ENCODE results near the gene GOLGA6L7. TPM values are rescaled to one million over a fixed set of nuclear protein-coding genes. Genes with fewer than 3 reads are reported as not detected.

Gene GOLGA6L7
- polyA plus RNA-seq, 2 of the 4 experiments (the other 2 are of a cell fraction) = not detected

DNA sequence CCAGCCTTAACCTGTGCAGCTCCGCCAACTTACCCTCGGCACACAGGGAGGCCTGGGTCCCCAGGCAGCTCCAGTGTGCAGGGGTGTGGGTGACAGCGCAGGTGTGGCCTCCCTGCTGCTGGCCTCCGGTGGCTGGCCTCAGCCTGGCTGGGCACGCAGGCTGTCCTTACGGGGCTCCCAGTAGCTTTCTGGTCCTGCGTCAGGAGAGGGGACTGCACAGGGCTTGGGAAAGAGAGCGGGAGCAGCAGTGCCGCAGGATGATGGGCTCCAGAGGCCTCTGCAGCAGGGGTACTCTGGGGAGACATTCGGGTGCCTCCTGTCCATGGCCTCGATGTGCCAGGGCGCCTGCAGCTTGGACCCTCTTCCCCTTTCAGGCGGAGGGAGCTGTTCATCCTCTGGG, 46.7 kb upstream of the GOLGA6L7 start:
- no peak for FAIRE-seq
- POLR2A ChIA-PET = no interaction called here
- H3K4me2 ChIP-seq = no peak overlapping the region
- CTCF ChIA-PET = no interaction called here
- no peaks in the 10 kb centered on the region for H3K9me3 ChIP-seq
- H3K4me3 ChIP-seq = no peak overlapping the region
- no peak overlapping the region for H3K27ac ChIP-seq
- WGBS (ENCODE audit: missing lambda C conversion rate) = 93% methylated on average over 11 of the region's 13 CpGs
- no peak for ATAC-seq
- peaks cover 16% of the 10 kb centered on the region for H3K4me1 ChIP-seq
- no peak for DNase-seq (ENCODE audit: low read depth in 1 of 2, low spot score in 1 of 2)
- TF ChIP-seq SMC3 (IDR thresholded peaks at IDR 0.05) (no peak), HEYL (CRISPR knock-in tag; IDR thresholded peaks at IDR 0.05) (no peak), JUNB (IDR thresholded peaks at IDR 0.05) (no peak), FOSB (CRISPR knock-in tag; IDR thresholded peaks at IDR 0.05) (no peak), KDM5A (IDR thresholded peaks at IDR 0.05) (no peak), MAZ (IDR thresholded peaks at IDR 0.05; ENCODE audit: borderline replicate concordance, low read depth, low read length) (no peak), FOXS1 (CRISPR knock-in tag; IDR thresholded peaks at IDR 0.05) (no peak), EP300 (IDR thresholded peaks at IDR 0.05) (no peak), RFX5 (IDR thresholded peaks at IDR 0.05) (no peak), ZNF302 (CRISPR knock-in tag; IDR thresholded peaks at IDR 0.05) (no peak), NPAS2 (CRISPR knock-in tag; IDR thresholded peaks at IDR 0.05; ENCODE audit: borderline replicate concordance) (no peak)
- TF ChIP-seq, protein P1, sequence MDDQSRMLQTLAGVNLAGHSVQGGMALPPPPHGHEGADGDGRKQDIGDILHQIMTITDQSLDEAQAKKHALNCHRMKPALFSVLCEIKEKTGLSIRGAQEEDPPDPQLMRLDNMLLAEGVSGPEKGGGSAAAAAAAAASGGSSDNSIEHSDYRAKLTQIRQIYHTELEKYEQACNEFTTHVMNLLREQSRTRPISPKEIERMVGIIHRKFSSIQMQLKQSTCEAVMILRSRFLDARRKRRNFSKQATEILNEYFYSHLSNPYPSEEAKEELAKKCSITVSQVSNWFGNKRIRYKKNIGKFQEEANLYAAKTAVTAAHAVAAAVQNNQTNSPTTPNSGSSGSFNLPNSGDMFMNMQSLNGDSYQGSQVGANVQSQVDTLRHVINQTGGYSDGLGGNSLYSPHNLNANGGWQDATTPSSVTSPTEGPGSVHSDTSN (IDR thresholded peaks at IDR 0.05) = no peak
- TF ChIP-seq, protein P2, sequence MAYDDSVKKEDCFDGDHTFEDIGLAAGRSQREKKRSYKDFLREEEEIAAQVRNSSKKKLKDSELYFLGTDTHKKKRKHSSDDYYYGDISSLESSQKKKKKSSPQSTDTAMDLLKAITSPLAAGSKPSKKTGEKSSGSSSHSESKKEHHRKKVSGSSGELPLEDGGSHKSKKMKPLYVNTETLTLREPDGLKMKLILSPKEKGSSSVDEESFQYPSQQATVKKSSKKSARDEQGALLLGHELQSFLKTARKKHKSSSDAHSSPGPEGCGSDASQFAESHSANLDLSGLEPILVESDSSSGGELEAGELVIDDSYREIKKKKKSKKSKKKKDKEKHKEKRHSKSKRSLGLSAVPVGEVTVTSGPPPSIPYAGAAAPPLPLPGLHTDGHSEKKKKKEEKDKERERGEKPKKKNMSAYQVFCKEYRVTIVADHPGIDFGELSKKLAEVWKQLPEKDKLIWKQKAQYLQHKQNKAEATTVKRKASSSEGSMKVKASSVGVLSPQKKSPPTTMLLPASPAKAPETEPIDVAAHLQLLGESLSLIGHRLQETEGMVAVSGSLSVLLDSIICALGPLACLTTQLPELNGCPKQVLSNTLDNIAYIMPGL (CRISPR knock-in tag; IDR thresholded peaks at IDR 0.05; ENCODE audit: borderline replicate concordance) = no peak

DNA sequence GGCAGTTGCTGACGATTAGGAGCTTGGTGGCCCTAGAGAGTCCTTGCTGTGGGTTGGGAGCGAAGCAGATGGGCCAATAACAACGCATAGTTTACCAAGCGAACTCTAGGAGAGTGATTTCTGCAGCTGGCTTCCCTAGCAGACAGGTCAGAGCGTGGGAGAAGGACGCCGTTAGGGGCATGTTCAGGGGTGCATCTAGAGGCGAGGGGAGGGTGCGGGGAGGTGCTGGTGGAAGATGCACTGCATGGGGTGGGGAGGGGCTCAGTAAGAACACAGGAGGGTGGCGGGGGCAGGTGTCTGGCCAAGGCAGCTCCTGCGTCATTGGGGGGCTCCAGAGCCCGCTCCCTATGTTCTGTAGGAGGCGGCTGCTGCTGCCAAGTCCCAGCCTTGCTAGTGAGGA, 46.2 kb upstream of the GOLGA6L7 start:
- no peaks in the 10 kb centered on the region for H3K9me3 ChIP-seq
- no peak for ATAC-seq
- H3K4me3 ChIP-seq = no peak overlapping the region
- FAIRE-seq = no peak
- H3K4me1 ChIP-seq = peaks cover 16% of the 10 kb centered on the region
- TF ChIP-seq MAZ (IDR thresholded peaks at IDR 0.05; ENCODE audit: borderline replicate concordance, low read depth, low read length) = no peak
- no peak for TF ChIP-seq FOSB (CRISPR knock-in tag; IDR thresholded peaks at IDR 0.05)
- no peak for TF ChIP-seq RAD21 (conservative IDR thresholded peaks at IDR 0.05 in 1 of 2, IDR thresholded peaks at IDR 0.05 in 1 of 2)
- no peak for TF ChIP-seq JUN (IDR thresholded peaks at IDR 0.05)
- TF ChIP-seq HDAC2 (IDR thresholded peaks at IDR 0.05) = no peak
- no peak for TF ChIP-seq SMC3 (IDR thresholded peaks at IDR 0.05)
- no peak for TF ChIP-seq ZFP36 (IDR thresholded peaks at IDR 0.05; ENCODE audit: borderline replicate concordance, partially characterized antibody)
- no peak for TF ChIP-seq HOXA7 (CRISPR knock-in tag; IDR thresholded peaks at IDR 0.05)
- no peak for TF ChIP-seq ZSCAN20 (CRISPR knock-in tag; IDR thresholded peaks at IDR 0.05)
- TF ChIP-seq NPAS2 (CRISPR knock-in tag; IDR thresholded peaks at IDR 0.05; ENCODE audit: borderline replicate concordance) = no peak
- no peak for TF ChIP-seq CHD4 (IDR thresholded peaks at IDR 0.05; ENCODE audit: borderline replicate concordance)
- TF ChIP-seq, protein P3, sequence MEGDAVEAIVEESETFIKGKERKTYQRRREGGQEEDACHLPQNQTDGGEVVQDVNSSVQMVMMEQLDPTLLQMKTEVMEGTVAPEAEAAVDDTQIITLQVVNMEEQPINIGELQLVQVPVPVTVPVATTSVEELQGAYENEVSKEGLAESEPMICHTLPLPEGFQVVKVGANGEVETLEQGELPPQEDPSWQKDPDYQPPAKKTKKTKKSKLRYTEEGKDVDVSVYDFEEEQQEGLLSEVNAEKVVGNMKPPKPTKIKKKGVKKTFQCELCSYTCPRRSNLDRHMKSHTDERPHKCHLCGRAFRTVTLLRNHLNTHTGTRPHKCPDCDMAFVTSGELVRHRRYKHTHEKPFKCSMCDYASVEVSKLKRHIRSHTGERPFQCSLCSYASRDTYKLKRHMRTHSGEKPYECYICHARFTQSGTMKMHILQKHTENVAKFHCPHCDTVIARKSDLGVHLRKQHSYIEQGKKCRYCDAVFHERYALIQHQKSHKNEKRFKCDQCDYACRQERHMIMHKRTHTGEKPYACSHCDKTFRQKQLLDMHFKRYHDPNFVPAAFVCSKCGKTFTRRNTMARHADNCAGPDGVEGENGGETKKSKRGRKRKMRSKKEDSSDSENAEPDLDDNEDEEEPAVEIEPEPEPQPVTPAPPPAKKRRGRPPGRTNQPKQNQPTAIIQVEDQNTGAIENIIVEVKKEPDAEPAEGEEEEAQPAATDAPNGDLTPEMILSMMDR (IDR thresholded peaks at IDR 0.05) = no peak
- TF ChIP-seq RNF2 (IDR thresholded peaks at IDR 0.05; ENCODE audit: borderline replicate concordance, low read depth) = no peak
- no peak for TF ChIP-seq MYC (IDR thresholded peaks at IDR 0.05; ENCODE audit: borderline replicate concordance, low read length)
- TF ChIP-seq HEYL (CRISPR knock-in tag; IDR thresholded peaks at IDR 0.05) = no peak
- no peak for TF ChIP-seq NR3C1 (IDR thresholded peaks at IDR 0.05)
- TF ChIP-seq ZNF302 (CRISPR knock-in tag; IDR thresholded peaks at IDR 0.05) = no peak
- no peak for TF ChIP-seq TP53 (CRISPR knock-in tag; IDR thresholded peaks at IDR 0.05)
- TF ChIP-seq KDM1A (IDR thresholded peaks at IDR 0.05; ENCODE audit: low read depth) = no peak
- TF ChIP-seq RCOR1 (IDR thresholded peaks at IDR 0.05; ENCODE audit: low read depth, low read length) = no peak
- ChIA-PET CTCF (no interaction called here), POLR2A (no interaction called here)
- 89% methylated on average over 13 of the region's 13 CpGs for WGBS (ENCODE audit: missing lambda C conversion rate)
- H3K4me2 ChIP-seq = no peak overlapping the region
- H3K27ac ChIP-seq = no peak overlapping the region
- DNase-seq (ENCODE audit: low read depth in 1 of 2, low spot score in 1 of 2) = no peak
